Measurements from ENCODE around the gene SLC6A3. TPM values are rescaled to one million over a fixed set of nuclear protein-coding genes. Genes with fewer than 3 reads are reported as not detected.

SLC6A3 gene
- total and polyA plus RNA-seq, 2 of the 13 experiments (the other 11 are each of a cell fraction or from before 2014, with no cell fraction given), result 0.01 TPM; not detected in 1

- WGBS (ENCODE audit: low lambda C conversion rate), result 16% methylated on average over 12 of the region's 13 CpGs
- no peaks in the 10 kb centered on the region for H3K9me3 ChIP-seq (ENCODE audit: low read length)
- no peaks in the 10 kb centered on the region for H3K36me3 ChIP-seq (replicated peaks in 1 of 2; ENCODE audit: control insufficient read depth in 1 of 2, insufficient read depth in 2 of 2, low read length in 2 of 2)
- no peak overlapping the region for H3K27ac ChIP-seq (ENCODE audit: extremely low read length, insufficient read depth, low read length)
- peaks cover 0 to 57% of the 10 kb centered on the region in 2 experiments; a peak in 4 of 5 replicates for H3K27me3 ChIP-seq (ENCODE audit: control insufficient read depth in 1 of 2, insufficient read depth in 2 of 2, low read length in 2 of 2)
- DNase-seq (ENCODE audit: low spot score) (no peak), FAIRE-seq (no peak), ATAC-seq (no peak)
- H3K79me2 ChIP-seq (ENCODE audit: insufficient read depth, low read length), result no peaks in the 10 kb centered on the region
- no peak overlapping the region for H3K4me2 ChIP-seq (ENCODE audit: low read depth, low read length)
- intact Hi-C loops (cut with micrococcal nuclease; ENCODE audit: unreplicated experiment), result no loop called here
- H3K9ac ChIP-seq (ENCODE audit: insufficient read depth, low read depth, low read length), result no peak overlapping the region
- H3K4me3 ChIP-seq (replicated peaks in 1 of 3; ENCODE audit: insufficient read depth in 1 of 3, low read depth in 2 of 3, low read length in 3 of 3), result no peak overlapping the region
- ChIA-PET POLR2A (no interaction called here), CTCF (ENCODE audit: low intra/inter-chr PET ratio, low total read pairs) (no interaction called here)
- in situ Hi-C loops (cut with HindIII; ENCODE audit: extremely low pct_ligation_motif_present, low pct_unique_long_range_greater_than_20kb), result no loop called here
- H4K20me1 ChIP-seq (ENCODE audit: insufficient read depth, low read length), result no peaks in the 10 kb centered on the region
- 0 out of 2 replicates have a peak, but pooled peaks have one; percentile 4 for TF ChIP-seq MNT (IDR thresholded peaks at IDR 0.05)
- no peak for TF ChIP-seq ZNF724P (CRISPR knock-in tag; IDR thresholded peaks at IDR 0.05; ENCODE audit: borderline replicate concordance)
- no peaks in the 10 kb centered on the region for H3K4me1 ChIP-seq (ENCODE audit: insufficient read depth, low read length)
- H2AFZ ChIP-seq (ENCODE audit: low read length), result no peak overlapping the region
- no TSS peak for BruUV-seq (replicated peaks)
Measured at GRCh38 chr5:1371218-1371971, 73.8 kb downstream of the SLC6A3 start.

GRCh38 chr5:1370006-1370405 lies 75.2 kb downstream of the SLC6A3 start:
- FAIRE-seq, result no peak
- POLR2A ChIA-PET, result no interaction called here
- ATAC-seq, result no peak
- TF ChIP-seq CSRNP1 (CRISPR knock-in tag; IDR thresholded peaks at IDR 0.05) (no peak), HNRNPLL (IDR thresholded peaks at IDR 0.05; ENCODE audit: low read depth, low read length, poor library complexity, severe bottlenecking) (no peak), MLXIP (CRISPR knock-in tag; IDR thresholded peaks at IDR 0.05; ENCODE audit: borderline replicate concordance) (no peak), RXRB (CRISPR knock-in tag; IDR thresholded peaks at IDR 0.05; ENCODE audit: borderline replicate concordance) (no peak), GPN1 (CRISPR knock-in tag; IDR thresholded peaks at IDR 0.05; ENCODE audit: borderline replicate concordance) (no peak), YEATS4 (CRISPR knock-in tag; IDR thresholded peaks at IDR 0.05; ENCODE audit: borderline replicate concordance) (no peak), SRY (CRISPR knock-in tag; IDR thresholded peaks at IDR 0.05) (no peak), ZNF550 (CRISPR knock-in tag; IDR thresholded peaks at IDR 0.05; ENCODE audit: borderline replicate concordance) (no peak)

More at GRCh38 chr5:1370006-1370405, 75.2 kb downstream of the SLC6A3 start:
- H3K27me3 ChIP-seq (ENCODE audit: control insufficient read depth in 1 of 2, insufficient read depth in 2 of 2, low read length in 2 of 2), result peaks cover 0 to 56% of the 10 kb centered on the region in 2 experiments; a peak in 4 of 5 replicates
- WGBS (ENCODE audit: low lambda C conversion rate), result 12% methylated on average over 5 of the region's 7 CpGs
- no peak overlapping the region for H3K9ac ChIP-seq (ENCODE audit: insufficient read depth, low read depth, low read length)
- H4K20me1 ChIP-seq (ENCODE audit: insufficient read depth, low read length), result no peaks in the 10 kb centered on the region
- no peak overlapping the region for H2AFZ ChIP-seq (ENCODE audit: low read length)
- BruUV-seq (replicated peaks), result no TSS peak
- H3K4me1 ChIP-seq (ENCODE audit: insufficient read depth, low read length), result no peaks in the 10 kb centered on the region
- intact Hi-C loops (cut with micrococcal nuclease; ENCODE audit: unreplicated experiment) (no loop called here), in situ Hi-C loops (cut with HindIII; ENCODE audit: extremely low pct_ligation_motif_present, low pct_unique_long_range_greater_than_20kb) (no loop called here)
- DNase-seq (ENCODE audit: low spot score), result no peak
- H3K4me2 ChIP-seq (ENCODE audit: low read depth, low read length), result no peak overlapping the region
- H3K27ac ChIP-seq (ENCODE audit: extremely low read length, insufficient read depth, low read length), result no peak overlapping the region
- no peaks in the 10 kb centered on the region for H3K36me3 ChIP-seq (replicated peaks in 1 of 2; ENCODE audit: control insufficient read depth in 1 of 2, insufficient read depth in 2 of 2, low read length in 2 of 2)
- H3K4me3 ChIP-seq (replicated peaks in 1 of 3; ENCODE audit: insufficient read depth in 1 of 3, low read depth in 2 of 3, low read length in 3 of 3), result no peak overlapping the region
- no peaks in the 10 kb centered on the region for H3K9me3 ChIP-seq (ENCODE audit: low read length)
- CTCF ChIA-PET (ENCODE audit: low intra/inter-chr PET ratio, low total read pairs), result no interaction called here
- no peaks in the 10 kb centered on the region for H3K79me2 ChIP-seq (ENCODE audit: insufficient read depth, low read length)
